ENCODE results near the gene ZDHHC21.

DNA sequence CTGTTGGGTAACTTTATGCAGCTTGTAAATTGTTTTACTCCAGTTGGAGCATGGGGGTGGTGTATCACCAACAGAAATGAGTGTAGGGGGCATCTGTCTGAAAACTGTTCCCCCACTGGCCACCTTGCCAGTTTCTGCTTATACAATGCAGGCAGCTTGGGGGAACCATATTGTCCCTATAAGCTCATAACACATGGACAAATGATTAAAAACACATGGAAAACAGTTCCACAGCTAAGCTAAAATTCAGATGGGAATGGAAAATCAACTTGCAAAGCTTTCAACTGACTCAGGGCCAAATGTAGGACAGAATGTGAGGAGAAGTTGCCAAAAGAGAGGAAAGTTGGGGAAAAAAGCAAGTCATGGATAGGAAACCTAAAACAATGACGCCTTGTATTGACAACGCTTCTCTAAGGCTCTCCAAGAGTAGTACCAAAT, 37.2 kb upstream of the ZDHHC21 start:
- TF ChIP-seq NFRKB (IDR thresholded peaks at IDR 0.05) (no peak), FOXA1 (IDR thresholded peaks at IDR 0.05) (no peak), FOXK2 (IDR thresholded peaks at IDR 0.05) (no peak), SP1 (IDR thresholded peaks at IDR 0.05) (no peak), BHLHE40 (IDR thresholded peaks at IDR 0.05; ENCODE audit: borderline replicate concordance) (no peak), ELF4 (IDR thresholded peaks at IDR 0.05) (no peak), FOXM1 (IDR thresholded peaks at IDR 0.05; ENCODE audit: borderline replicate concordance) (no peak), CTBP1 (IDR thresholded peaks at IDR 0.05; ENCODE audit: borderline replicate concordance) (no peak)
- TF ChIP-seq, protein P1, sequence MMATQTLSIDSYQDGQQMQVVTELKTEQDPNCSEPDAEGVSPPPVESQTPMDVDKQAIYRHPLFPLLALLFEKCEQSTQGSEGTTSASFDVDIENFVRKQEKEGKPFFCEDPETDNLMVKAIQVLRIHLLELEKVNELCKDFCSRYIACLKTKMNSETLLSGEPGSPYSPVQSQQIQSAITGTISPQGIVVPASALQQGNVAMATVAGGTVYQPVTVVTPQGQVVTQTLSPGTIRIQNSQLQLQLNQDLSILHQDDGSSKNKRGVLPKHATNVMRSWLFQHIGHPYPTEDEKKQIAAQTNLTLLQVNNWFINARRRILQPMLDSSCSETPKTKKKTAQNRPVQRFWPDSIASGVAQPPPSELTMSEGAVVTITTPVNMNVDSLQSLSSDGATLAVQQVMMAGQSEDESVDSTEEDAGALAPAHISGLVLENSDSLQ (IDR thresholded peaks at IDR 0.05), result no peak
